DMS153 treated with DMSO at 0.1 percent for 48 hours (cell line): ENCODE results near the gene DTNB.

Experiments used
- DNase-seq: peaks from one replicate; lab custom pipeline; 2025; ENCODE audit not compliant: unreplicated experiment; lab: John Stamatoyannopoulos, UW

The DTNB gene

GRCh38 chr2:25400576-25401216, 272.7 kb downstream of the DTNB start:
- DNase-seq, result no peak

- no peak for DNase-seq
Measured at GRCh38 chr2:25400169-25400568, 273.2 kb downstream of the DTNB start.

- DNase-seq, result no peak
Measured at GRCh38 chr2:25398534-25398933, 274.8 kb downstream of the DTNB start.

- DNase-seq, result no peak
Measured at GRCh38 chr2:25397777-25398176, 275.6 kb downstream of the DTNB start.

GRCh38 chr2:25389161-25389560, 284.2 kb downstream of the DTNB start:
- no peak for DNase-seq

GRCh38 chr2:25388491-25388890, 284.9 kb downstream of the DTNB start:
- no peak for DNase-seq

- DNase-seq, result no peak
Measured at GRCh38 chr2:25387876-25388449, 285.4 kb downstream of the DTNB start.

GRCh38 chr2:25386971-25387875, 286.2 kb downstream of the DTNB start:
- DNase-seq, result no peak

GRCh38 chr2:25385910-25386309, 287.5 kb downstream of the DTNB start:
- no peak for DNase-seq

GRCh38 chr2:25383806-25384205, 289.6 kb downstream of the DTNB start:
- no peak for DNase-seq

- no peak for DNase-seq
Measured at GRCh38 chr2:25381502-25381901, 291.9 kb downstream of the DTNB start.

GRCh38 chr2:25380586-25381375, 292.6 kb downstream of the DTNB start:
- DNase-seq, result no peak

GRCh38 chr2:25380023-25380422, 293.4 kb downstream of the DTNB start:
- no peak for DNase-seq

- no peak for DNase-seq
Measured at GRCh38 chr2:25379535-25379934, 293.8 kb downstream of the DTNB start.

GRCh38 chr2:25378731-25379490, 294.5 kb downstream of the DTNB start:
- no peak for DNase-seq

- no peak for DNase-seq
Measured at GRCh38 chr2:25377822-25378421, 295.5 kb downstream of the DTNB start.

- DNase-seq, result peak; percentile 83
Measured at GRCh38 chr2:25376750-25377621, 296.4 kb downstream of the DTNB start.

- DNase-seq, result no peak
Measured at GRCh38 chr2:25375989-25376545, 297.3 kb downstream of the DTNB start.
